GM13977 (cell line): ENCODE measurements around the gene MAN1B1.
A peak's percentile ranks its signal among the peaks of the same experiment; 100 is the strongest.

ENCODE experiments used
- DNase-seq: peaks from one replicate; pipeline ENCODE4 v3.0.0; 2012; ENCODE audit warnings: low spot score
- CTCF ChIP-seq: IDR thresholded peaks from 2 replicates; pipeline ENCODE4 v1.5.1; 2012; ENCODE audit warnings: mild to moderate bottlenecking, control low read depth; ENCODE audit not compliant: insufficient read depth; ENCODE audit errors: extremely low read depth, missing control alignments
- in situ Hi-C: fragments of 300-500 bp; cut with MboI; formaldehyde crosslinking; loops from one replicate; pipeline ENCODE4 v1.12.0; 2022; ENCODE audit warnings: low sequenced_read_pairs, low pct_unique_long_range_greater_than_20kb, mixed read lengths, inconsistent platforms; ENCODE audit not compliant: unreplicated experiment

MAN1B1 gene

GRCh38 chr9:137112564-137113384 lies 26.0 kb downstream of the MAN1B1 start:
- peak; percentile 21 for DNase-seq
- TF ChIP-seq CTCF, result no peak
- in situ Hi-C loops, result no loop called here

GRCh38 chr9:137113385-137114159 lies 26.8 kb downstream of the MAN1B1 start:
- DNase-seq, result peak; percentile 62
- TF ChIP-seq CTCF, result no peak
- in situ Hi-C loops, result no loop called here

GRCh38 chr9:137114220-137114612 lies 27.4 kb downstream of the MAN1B1 start:
- in situ Hi-C loops, result no loop called here
- DNase-seq, result peak; percentile 76
- TF ChIP-seq CTCF, result no peak

GRCh38 chr9:137114613-137115393 lies 28.0 kb downstream of the MAN1B1 start, which contains the start of gene DPP7:
Gene DPP7, minus strand, starts transcription at chr9:137114733. Its CDS starts 20 bp downstream, at chr9:137114713.
- no peak for TF ChIP-seq CTCF
- peak; percentile 97 for DNase-seq
- in situ Hi-C loops, result no loop called here

- in situ Hi-C loops, result no loop called here
- DNase-seq, result no peak
- no peak for TF ChIP-seq CTCF
These were observed 28.7 kb downstream of the MAN1B1 start for GRCh38 chr9:137115394-137116026.
